Esophagus muscularis mucosa (tissue), 4 donors: ENCODE results near the gene BRD1.

ENCODE experiments used
- CTCF ChIP-seq, 3 experiments: fragments of 200-600 bp in 2 of 3; fragments of 450-650 bp in 1 of 3; sonication (generic) in 2 of 3; IDR thresholded peaks; one replicate each; pipeline ENCODE4 v1.5.1; 2017 to 2019; ENCODE audit warnings: antibody characterized with exemption in 3 of 3, mild to moderate bottlenecking in 2 of 3, moderate library complexity in 1 of 3
- EP300 ChIP-seq: sonication (generic); formaldehyde crosslinking; IDR thresholded peaks from one replicate; pipeline ENCODE4 v1.6.1; 2017; ENCODE audit warnings: antibody characterized with exemption
- POLR2A ChIP-seq: fragments of 450-650 bp; IDR thresholded peaks from one replicate; pipeline ENCODE4 v1.6.1; 2017; ENCODE audit warnings: antibody characterized with exemption, moderate library complexity, mild to moderate bottlenecking, low read depth

- TF ChIP-seq CTCF (IDR thresholded peaks at IDR 0.05) (no peak), POLR2A (no peak), EP300 (no peak)
These were observed 99.6 kb downstream of the BRD1 start for GRCh38 chr22:49727881-49728569.
